Gastrocnemius medialis (tissue), 4 donors: ENCODE data around the gene SCNN1A. TPM values are rescaled to one million over a fixed set of nuclear protein-coding genes. Genes with fewer than 3 reads are reported as not detected.

ENCODE experiments used
- ATAC-seq, 2 donors: fragments of 150-250 bp; one replicate each; pipeline ENCODE4 v1.9.1; 2016
- DNase-seq, 2 donors: peaks; one replicate each; pipeline ENCODE4 v3.0.0-alpha.2; 2019
- H3K27ac ChIP-seq, 4 donors: fragments of 200-600 bp; sonication (generic); 1 replicate in 1 of 4; 2 replicates in 3 of 4; pipeline ENCODE4 v1.5.1; 2016 to 2018; ENCODE audit warnings: mild to moderate bottlenecking in 2 of 4, moderate library complexity in 1 of 4
- H3K27me3 ChIP-seq, 3 donors: fragments of 200-600 bp; sonication (generic) in 2 of 3; 1 replicate in 1 of 3; 2 replicates in 2 of 3; pipeline versions ENCODE4 v1.5.1 to v1.6.0; 2016 to 2019; ENCODE audit warnings: mild to moderate bottlenecking in 1 of 3, moderate library complexity in 1 of 3
- H3K36me3 ChIP-seq, 2 donors: fragments of 200-600 bp; sonication (generic) in 1 of 2; one replicate each; pipeline ENCODE4 v1.5.1; 2017 to 2018
- H3K4me1 ChIP-seq, 2 donors: fragments of 200-600 bp; sonication (generic) in 1 of 2; one replicate each; pipeline ENCODE4 v1.5.1; 2016 to 2017; ENCODE audit warnings: mild to moderate bottlenecking in 2 of 2
- H3K4me3 ChIP-seq, 4 donors: fragments of 200-600 bp; sonication (generic) in 3 of 4; 1 replicate in 1 of 4; 2 replicates in 3 of 4; pipeline ENCODE4 v1.5.1; 2016 to 2019; ENCODE audit warnings: mild to moderate bottlenecking in 2 of 4
- H3K9me3 ChIP-seq, 3 donors: fragments of 200-600 bp; sonication (generic) in 2 of 3; 1 replicate in 1 of 3; 2 replicates in 2 of 3; pipeline ENCODE4 v1.5.1; 2016 to 2019
- CTCF ChIP-seq, 5 experiments: fragments of 450-650 bp in 3 of 5; fragments of 200-600 bp in 2 of 5; sonication (generic) in 2 of 5; IDR thresholded peaks in 4 of 5; conservative IDR thresholded peaks in 1 of 5; 1 replicate in 4 of 5; 2 replicates in 1 of 5; pipeline ENCODE4 v1.5.1; 2016 to 2019; ENCODE audit warnings: antibody characterized with exemption in 5 of 5, mild to moderate bottlenecking in 3 of 5, moderate library complexity in 3 of 5
- POLR2A ChIP-seq, 2 donors: fragments of 450-650 bp; IDR thresholded peaks; one replicate each; pipeline ENCODE4 v1.6.1; 2017; ENCODE audit warnings: antibody characterized with exemption in 2 of 2, mild to moderate bottlenecking in 2 of 2, moderate library complexity in 2 of 2
- in situ Hi-C, 4 donors: fragments of 200-750 bp; cut with MboI; loops; one replicate each; pipeline versions ENCODE4 v1.15.0 to v1.8.0; 2017; ENCODE audit warnings: low sequenced_read_pairs in 4 of 4
- intact Hi-C: fragments of 100-400 bp; cut with DNase I; formaldehyde crosslinking; loops from one replicate; pipeline ENCODE4 v1.15.1; 2023; ENCODE audit warnings: low total_unique reads
- total RNA-seq, 4 donors: library from RNA; depleted of rRNA; stranded (reverse); fragments of >200 nt; gene quantifications; one replicate each; pipeline versions ENCODE4 v1.1.0 to v1.2.3, GENCODE V29; 2016

The SCNN1A gene
- total RNA-seq, 4 donors from 2014 or later: 0.20 to 2.0 (median 0.38) TPM; not detected in 1

- Histone ChIP-seq H3K4me3 (no peak overlapping the region), H3K9me3 (no peaks in the 10 kb centered on the region), H3K27me3 (peaks cover 14 to 16% (median 16%) of the 10 kb centered on the region in 3 donors), H3K36me3 (no peaks in the 10 kb centered on the region), H3K27ac (no peak overlapping the region), H3K4me1 (no peaks in the 10 kb centered on the region)
- in situ Hi-C loops: no loop called here
- TF ChIP-seq CTCF (IDR thresholded peaks at IDR 0.05 in 4 of 5, conservative IDR thresholded peaks at IDR 0.05 in 1 of 5) (no peak), POLR2A (IDR thresholded peaks at IDR 0.05) (no peak)
- intact Hi-C loops: no loop called here
- no peak for DNase-seq
- ATAC-seq: no peak
Measured at GRCh38 chr12:6312529-6313325, 62.6 kb downstream of the SCNN1A start.

GRCh38 chr12:6311822-6312528 is 63.4 kb downstream of the SCNN1A start:
- Histone ChIP-seq H3K9me3 (no peaks in the 10 kb centered on the region), H3K4me3 (no peak overlapping the region), H3K27me3 (peaks cover 14 to 16% (median 16%) of the 10 kb centered on the region in 3 donors), H3K4me1 (no peaks in the 10 kb centered on the region), H3K36me3 (no peaks in the 10 kb centered on the region), H3K27ac (no peak overlapping the region)
- intact Hi-C loops (no loop called here), in situ Hi-C loops (no loop called here)
- no peak for ATAC-seq
- TF ChIP-seq POLR2A (IDR thresholded peaks at IDR 0.05) (no peak), CTCF (IDR thresholded peaks at IDR 0.05 in 4 of 5, conservative IDR thresholded peaks at IDR 0.05 in 1 of 5) (no peak)
- DNase-seq: no peak

GRCh38 chr12:6310771-6311610 is 64.4 kb downstream of the SCNN1A start:
- Histone ChIP-seq H3K4me3 (peak overlapping the region in 1 of 4 donors; percentile 29), H3K27ac (no peak overlapping the region), H3K36me3 (no peaks in the 10 kb centered on the region), H3K27me3 (peaks cover 14 to 16% (median 16%) of the 10 kb centered on the region in 3 donors), H3K4me1 (no peaks in the 10 kb centered on the region), H3K9me3 (no peaks in the 10 kb centered on the region)
- in situ Hi-C loops: no loop called here
- no peak for TF ChIP-seq CTCF (IDR thresholded peaks at IDR 0.05 in 4 of 5, conservative IDR thresholded peaks at IDR 0.05 in 1 of 5)
- TF ChIP-seq POLR2A (IDR thresholded peaks at IDR 0.05): no peak
- ATAC-seq (no peak), DNase-seq (no peak)
- intact Hi-C loops: no loop called here

- Histone ChIP-seq H3K9me3 (no peaks in the 10 kb centered on the region), H3K27ac (no peak overlapping the region), H3K4me3 (no peak overlapping the region), H3K27me3 (peaks cover 14 to 16% (median 16%) of the 10 kb centered on the region in 3 donors), H3K4me1 (no peaks in the 10 kb centered on the region), H3K36me3 (no peaks in the 10 kb centered on the region)
- TF ChIP-seq CTCF (IDR thresholded peaks at IDR 0.05 in 4 of 5, conservative IDR thresholded peaks at IDR 0.05 in 1 of 5) (no peak), POLR2A (IDR thresholded peaks at IDR 0.05) (no peak)
- intact Hi-C loops: no loop called here
- in situ Hi-C loops: no loop called here
- no peak for ATAC-seq
- no peak for DNase-seq
Measured at GRCh38 chr12:6307529-6307928, 67.8 kb downstream of the SCNN1A start.
